Neural progenitor cell (in vitro differentiated cells): Measurements from ENCODE around the gene MAD1L1. TPM values are rescaled to one million over a fixed set of nuclear protein-coding genes. Genes with fewer than 3 reads are reported as not detected.

Experiments
- DNase-seq: peaks from one replicate; pipeline ENCODE4 v3.0.0-alpha.2; 2016; ENCODE audit warnings: low spot score
- H2AFZ ChIP-seq: fragments of 200-600 bp; sonication (generic); replicated peaks from 2 replicates; pipeline ENCODE4 v1.6.1; 2016; ENCODE audit warnings: antibody characterized with exemption
- H3F3A ChIP-seq: fragments of 200-600 bp; sonication (generic); 2 replicates; pipeline ENCODE4 v1.6.1; 2016; ENCODE audit warnings: antibody characterized with exemption, low read depth
- H3K27ac ChIP-seq: fragments of 200-600 bp; sonication (generic); 2 replicates; pipeline ENCODE4 v1.5.1; 2016; ENCODE audit warnings: mild to moderate bottlenecking
- H3K27me3 ChIP-seq: fragments of 200-600 bp; sonication (generic); 2 replicates; pipeline ENCODE4 v1.6.1; 2016; ENCODE audit warnings: mild to moderate bottlenecking, moderate library complexity
- H3K36me3 ChIP-seq: fragments of 200-600 bp; sonication (generic); 2 replicates; pipeline ENCODE4 v1.5.1; 2016
- H3K4me1 ChIP-seq: fragments of 200-600 bp; sonication (generic); 2 replicates; pipeline ENCODE4 v1.6.1; 2016; ENCODE audit warnings: mixed run types
- H3K4me2 ChIP-seq: fragments of 200-600 bp; sonication (generic); 2 replicates; pipeline ENCODE4 v1.6.1; 2016
- H3K4me3 ChIP-seq: fragments of 200-600 bp; sonication (generic); 2 replicates; pipeline ENCODE4 v1.5.1; 2016
- H3K79me2 ChIP-seq: fragments of 200-600 bp; sonication (generic); 2 replicates; pipeline ENCODE4 v1.6.1; 2016; ENCODE audit warnings: low read depth
- H3K9ac ChIP-seq: fragments of 200-600 bp; sonication (generic); 2 replicates; pipeline ENCODE4 v1.6.1; 2016
- H3K9me3 ChIP-seq: fragments of 200-600 bp; sonication (generic); 2 replicates; pipeline ENCODE4 v1.5.1; 2016; ENCODE audit warnings: low read depth
- H4K20me1 ChIP-seq: fragments of 200-600 bp; sonication (generic); 2 replicates; pipeline ENCODE4 v1.6.1; 2016; ENCODE audit warnings: low read depth
- H3K27ac Mint-ChIP-seq: 3 replicates; pipeline ENCODE4 v1.8.0; 2021; ENCODE audit warnings: mixed read lengths
- H3K27me3 Mint-ChIP-seq: 2 replicates; pipeline ENCODE4 v1.8.0; 2022; ENCODE audit warnings: low read depth, mild to moderate bottlenecking, inconsistent platforms, moderate library complexity, mixed read lengths; ENCODE audit not compliant: insufficient read depth
- H3K36me3 Mint-ChIP-seq: 3 replicates; pipeline ENCODE4 v1.8.0; 2021; ENCODE audit warnings: mixed read lengths
- H3K4me1 Mint-ChIP-seq: 3 replicates; pipeline ENCODE4 v1.8.0; 2021; ENCODE audit warnings: mixed read lengths
- H3K4me3 Mint-ChIP-seq: 3 replicates; pipeline ENCODE4 v1.8.0; 2021; ENCODE audit warnings: mild to moderate bottlenecking, moderate library complexity, mixed read lengths
- H3K9me3 Mint-ChIP-seq: 3 replicates; pipeline ENCODE4 v1.8.0; 2020; ENCODE audit warnings: mixed read lengths
- EZH2 ChIP-seq: fragments of 200-600 bp; sonication (generic); IDR thresholded peaks from 2 replicates; pipeline ENCODE4 v1.6.1; 2017; ENCODE audit warnings: antibody characterized with exemption, mild to moderate bottlenecking, moderate library complexity
- EZH2phosphoT487 ChIP-seq: fragments of 200-600 bp; sonication (generic); IDR thresholded peaks from 2 replicates; pipeline ENCODE4 v1.6.1; 2017; ENCODE audit warnings: antibody characterized with exemption
- total RNA-seq: library from RNA; depleted of rRNA; stranded (reverse); fragments of >200 nt; gene quantifications from 2 replicates; pipeline ENCODE4 v1.2.3, GENCODE V29; 2015; ENCODE audit warnings: low replicate concordance
- TF ChIP-seq, protein P1 (sequence below): fragments of 200-600 bp; sonication (generic); IDR thresholded peaks from 2 replicates; pipeline ENCODE4 v1.5.1; 2017; ENCODE audit warnings: antibody characterized with exemption, mild to moderate bottlenecking

Gene MAD1L1
- total RNA-seq, 1 donor from 2014 or later, result 23.7 TPM

DNA sequence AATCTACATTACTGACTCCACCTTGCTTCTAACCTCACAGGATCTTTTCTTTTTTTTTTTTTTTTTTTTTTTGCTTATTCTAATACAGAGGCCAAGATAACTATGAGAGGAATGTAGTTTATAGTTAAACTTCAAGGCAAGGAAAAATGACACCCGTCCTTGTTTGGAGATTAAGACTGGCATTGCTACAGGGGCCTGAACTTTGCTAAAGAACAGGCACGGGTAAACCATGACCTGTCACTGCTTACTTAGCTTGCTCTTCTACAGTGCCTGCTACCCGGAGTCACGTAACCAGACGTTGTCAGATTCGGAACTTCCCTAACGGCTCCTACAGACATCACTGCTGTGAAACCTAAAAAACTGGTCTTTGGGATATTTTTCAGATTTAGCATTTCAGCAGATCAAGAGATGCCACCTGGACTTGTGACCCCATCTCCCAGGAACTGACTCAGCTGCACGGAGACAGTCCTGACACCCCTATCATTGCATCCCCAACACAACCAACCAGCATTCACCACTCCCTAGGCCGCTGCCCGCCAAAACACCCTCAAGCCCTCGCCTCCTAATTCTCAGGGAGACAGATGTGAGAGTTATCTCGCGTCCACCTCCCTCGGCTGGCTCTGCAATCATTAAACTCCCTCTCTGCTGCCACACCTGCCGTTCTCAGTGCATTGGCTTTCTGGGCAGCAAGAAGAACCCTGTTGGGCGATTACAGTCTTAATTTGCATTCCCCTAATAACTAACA is 27.5 kb downstream of the MAD1L1 start:
- no peak overlapping the region for H3K4me3 Mint-ChIP-seq
- no peak overlapping the region for H3K27ac Mint-ChIP-seq
- Histone ChIP-seq H3K4me2 (no peak overlapping the region), H3K36me3 (no peaks in the 10 kb centered on the region), H3K4me3 (no peak overlapping the region), H3F3A (no peaks in the 10 kb centered on the region), H2AFZ (no peak overlapping the region), H3K27me3 (no peaks in the 10 kb centered on the region), H3K27ac (no peak overlapping the region), H3K4me1 (no peaks in the 10 kb centered on the region), H3K9me3 (no peaks in the 10 kb centered on the region), H3K9ac (no peak overlapping the region), H4K20me1 (peaks cover 31% of the 10 kb centered on the region), H3K79me2 (no peaks in the 10 kb centered on the region)
- DNase-seq, result no peak
- TF ChIP-seq EZH2 (no peak), EZH2phosphoT487 (no peak)
- TF ChIP-seq, protein P1, sequence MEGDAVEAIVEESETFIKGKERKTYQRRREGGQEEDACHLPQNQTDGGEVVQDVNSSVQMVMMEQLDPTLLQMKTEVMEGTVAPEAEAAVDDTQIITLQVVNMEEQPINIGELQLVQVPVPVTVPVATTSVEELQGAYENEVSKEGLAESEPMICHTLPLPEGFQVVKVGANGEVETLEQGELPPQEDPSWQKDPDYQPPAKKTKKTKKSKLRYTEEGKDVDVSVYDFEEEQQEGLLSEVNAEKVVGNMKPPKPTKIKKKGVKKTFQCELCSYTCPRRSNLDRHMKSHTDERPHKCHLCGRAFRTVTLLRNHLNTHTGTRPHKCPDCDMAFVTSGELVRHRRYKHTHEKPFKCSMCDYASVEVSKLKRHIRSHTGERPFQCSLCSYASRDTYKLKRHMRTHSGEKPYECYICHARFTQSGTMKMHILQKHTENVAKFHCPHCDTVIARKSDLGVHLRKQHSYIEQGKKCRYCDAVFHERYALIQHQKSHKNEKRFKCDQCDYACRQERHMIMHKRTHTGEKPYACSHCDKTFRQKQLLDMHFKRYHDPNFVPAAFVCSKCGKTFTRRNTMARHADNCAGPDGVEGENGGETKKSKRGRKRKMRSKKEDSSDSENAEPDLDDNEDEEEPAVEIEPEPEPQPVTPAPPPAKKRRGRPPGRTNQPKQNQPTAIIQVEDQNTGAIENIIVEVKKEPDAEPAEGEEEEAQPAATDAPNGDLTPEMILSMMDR, result no peak
- H3K27me3 Mint-ChIP-seq, result no peaks in the 10 kb centered on the region
- H3K9me3 Mint-ChIP-seq, result no peaks in the 10 kb centered on the region
- H3K36me3 Mint-ChIP-seq, result peaks cover 17% of the 10 kb centered on the region
- peaks cover 23% of the 10 kb centered on the region for H3K4me1 Mint-ChIP-seq

DNA sequence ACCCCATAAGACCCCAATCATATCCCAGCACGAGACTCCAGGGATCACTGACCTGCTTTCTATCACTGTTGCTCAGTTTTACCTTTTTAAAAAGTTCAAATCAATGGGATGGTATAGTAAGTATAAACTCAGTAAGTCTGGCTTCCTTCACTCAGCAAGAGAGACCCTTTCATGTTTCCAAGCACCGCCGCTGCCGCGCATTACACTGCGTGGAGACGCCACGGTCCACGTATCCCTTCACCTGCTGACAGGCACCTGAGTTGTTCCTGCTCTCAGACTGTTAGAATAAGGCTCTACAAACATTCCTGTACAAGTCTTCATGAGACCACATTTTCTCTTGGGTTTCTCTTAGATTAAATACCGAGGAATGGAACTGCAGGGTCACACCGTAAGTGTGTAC is 28.3 kb downstream of the MAD1L1 start:
- H3K27me3 Mint-ChIP-seq, result no peaks in the 10 kb centered on the region
- no peaks in the 10 kb centered on the region for H3K79me2 ChIP-seq
- no peak overlapping the region for H3K27ac ChIP-seq
- H3K4me1 Mint-ChIP-seq, result peaks cover 24% of the 10 kb centered on the region
- no peaks in the 10 kb centered on the region for H3K9me3 ChIP-seq
- H3K4me3 Mint-ChIP-seq, result no peak overlapping the region
- no peak overlapping the region for H3K27ac Mint-ChIP-seq
- H3K36me3 Mint-ChIP-seq, result peaks cover 19% of the 10 kb centered on the region
- H2AFZ ChIP-seq, result no peak overlapping the region
- H3F3A ChIP-seq, result no peaks in the 10 kb centered on the region
- H3K27me3 ChIP-seq, result no peaks in the 10 kb centered on the region
- H3K4me3 ChIP-seq, result no peak overlapping the region
- H3K4me1 ChIP-seq, result no peaks in the 10 kb centered on the region
- no peaks in the 10 kb centered on the region for H3K36me3 ChIP-seq
- TF ChIP-seq EZH2phosphoT487 (no peak), EZH2 (no peak)
- TF ChIP-seq, protein P1, result no peak
- H4K20me1 ChIP-seq, result peaks cover 26% of the 10 kb centered on the region
- H3K9ac ChIP-seq, result no peak overlapping the region
- H3K9me3 Mint-ChIP-seq, result no peaks in the 10 kb centered on the region
- no peak overlapping the region for H3K4me2 ChIP-seq
- DNase-seq, result no peak

DNA sequence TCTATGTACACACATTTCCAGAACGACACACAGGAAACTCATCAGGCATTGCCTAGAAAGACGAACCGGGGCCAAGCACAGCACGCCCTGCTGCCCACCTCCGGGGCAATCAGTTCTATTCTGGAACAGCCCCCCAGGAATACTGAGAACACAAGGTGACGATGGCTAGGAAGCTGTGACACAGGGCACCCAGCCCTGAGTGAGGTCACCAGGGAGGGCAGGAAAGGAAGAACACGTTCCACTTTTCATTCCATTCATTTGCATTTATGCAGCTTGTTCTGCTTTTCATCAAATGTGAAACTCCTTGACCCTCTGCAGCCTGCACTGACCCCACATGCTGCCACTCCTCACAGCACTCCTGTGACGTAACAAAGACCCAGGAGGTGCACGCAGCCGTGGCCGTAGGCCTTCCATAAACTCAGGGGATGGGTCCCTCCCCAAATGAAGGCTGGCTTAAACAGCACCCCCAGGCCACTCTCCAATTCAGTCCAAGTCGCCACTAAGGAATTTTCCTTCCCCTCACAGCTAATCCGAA is 28.9 kb downstream of the MAD1L1 start:
- H3K27me3 Mint-ChIP-seq, result no peaks in the 10 kb centered on the region
- no peaks in the 10 kb centered on the region for H3F3A ChIP-seq
- H3K36me3 Mint-ChIP-seq, result peaks cover 17% of the 10 kb centered on the region
- H3K4me1 Mint-ChIP-seq, result peaks cover 26% of the 10 kb centered on the region
- H3K4me2 ChIP-seq, result no peak overlapping the region
- TF ChIP-seq EZH2, result no peak
- TF ChIP-seq EZH2phosphoT487, result no peak
- TF ChIP-seq, protein P1, result no peak
- DNase-seq, result no peak
- H3K27ac Mint-ChIP-seq, result peak overlapping the region; percentile 33
- H3K27ac ChIP-seq, result no peak overlapping the region
- H2AFZ ChIP-seq, result no peak overlapping the region
- H3K79me2 ChIP-seq, result no peaks in the 10 kb centered on the region
- H3K9ac ChIP-seq, result no peak overlapping the region
- H4K20me1 ChIP-seq, result peaks cover 21% of the 10 kb centered on the region
- no peak overlapping the region for H3K4me3 ChIP-seq
- no peaks in the 10 kb centered on the region for H3K9me3 ChIP-seq
- H3K36me3 ChIP-seq, result no peaks in the 10 kb centered on the region
- peak overlapping the region; percentile 27 for H3K4me3 Mint-ChIP-seq
- H3K4me1 ChIP-seq, result no peaks in the 10 kb centered on the region
- H3K27me3 ChIP-seq, result no peaks in the 10 kb centered on the region
- no peaks in the 10 kb centered on the region for H3K9me3 Mint-ChIP-seq
